C4-2B (cell line): Measurements from ENCODE around the gene SOX6.

Source experiments
- CTCF ChIP-seq: fragments of 450-650 bp; conservative IDR thresholded peaks from 2 replicates; pipeline ENCODE4 v1.5.1; 2017; ENCODE audit warnings: mild to moderate bottlenecking
- ZFX ChIP-seq: fragments of 450-650 bp; IDR thresholded peaks from 2 replicates; pipeline ENCODE4 v1.6.1; 2017

GRCh38 chr11:16013649-16014275, 342.6 kb downstream of the SOX6 start:
- TF ChIP-seq CTCF (no peak), ZFX (no peak)
